ENCODE measurements around the gene SLC9A7.

DNA sequence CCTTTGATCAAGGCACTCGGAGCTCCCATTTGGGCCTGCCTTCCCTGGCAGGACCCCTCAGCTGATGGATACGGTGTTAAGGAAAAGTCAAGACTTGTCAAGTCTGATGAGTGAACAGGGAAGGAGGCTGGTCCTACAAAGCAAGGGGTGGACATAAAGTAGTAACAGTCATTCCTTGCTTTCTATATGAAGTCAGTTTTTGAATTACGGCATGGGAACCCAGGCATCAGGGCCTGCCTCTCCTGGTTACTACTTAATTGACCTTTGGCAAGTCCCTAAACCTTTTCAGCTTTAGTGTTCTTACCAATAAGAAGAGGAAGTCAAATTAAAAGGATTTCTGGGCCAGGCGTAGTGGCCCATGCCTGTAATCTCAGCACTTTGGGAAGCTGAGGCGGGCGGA, 178.3 kb downstream of the SLC9A7 start:
- TF ChIP-seq, protein P1, sequence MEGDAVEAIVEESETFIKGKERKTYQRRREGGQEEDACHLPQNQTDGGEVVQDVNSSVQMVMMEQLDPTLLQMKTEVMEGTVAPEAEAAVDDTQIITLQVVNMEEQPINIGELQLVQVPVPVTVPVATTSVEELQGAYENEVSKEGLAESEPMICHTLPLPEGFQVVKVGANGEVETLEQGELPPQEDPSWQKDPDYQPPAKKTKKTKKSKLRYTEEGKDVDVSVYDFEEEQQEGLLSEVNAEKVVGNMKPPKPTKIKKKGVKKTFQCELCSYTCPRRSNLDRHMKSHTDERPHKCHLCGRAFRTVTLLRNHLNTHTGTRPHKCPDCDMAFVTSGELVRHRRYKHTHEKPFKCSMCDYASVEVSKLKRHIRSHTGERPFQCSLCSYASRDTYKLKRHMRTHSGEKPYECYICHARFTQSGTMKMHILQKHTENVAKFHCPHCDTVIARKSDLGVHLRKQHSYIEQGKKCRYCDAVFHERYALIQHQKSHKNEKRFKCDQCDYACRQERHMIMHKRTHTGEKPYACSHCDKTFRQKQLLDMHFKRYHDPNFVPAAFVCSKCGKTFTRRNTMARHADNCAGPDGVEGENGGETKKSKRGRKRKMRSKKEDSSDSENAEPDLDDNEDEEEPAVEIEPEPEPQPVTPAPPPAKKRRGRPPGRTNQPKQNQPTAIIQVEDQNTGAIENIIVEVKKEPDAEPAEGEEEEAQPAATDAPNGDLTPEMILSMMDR (IDR thresholded peaks at IDR 0.05): no peak
- no peak for TF ChIP-seq POLR2A (IDR thresholded peaks at IDR 0.05)
